Left lobe of liver (tissue), 2 donors: ENCODE measurements around the gene ANKRD11. TPM values are rescaled to one million over a fixed set of nuclear protein-coding genes. Genes with fewer than 3 reads are reported as not detected.
"Not testable (repeated sequence)": the region's sequence is repeated elsewhere in the genome, so short reads cannot be mapped to it uniquely, and the experiment has no call there.

Experiments used
- ATAC-seq: fragments of 200-7000 bp; cut with Tn5 transposase; one replicate; pipeline ENCODE4 v1.9.1; 2020; ENCODE audit warnings: mild to moderate bottlenecking, moderate library complexity
- DNase-seq: peaks from one replicate; pipeline ENCODE4 v3.0.0-alpha.2; 2020; ENCODE audit warnings: low spot score
- total RNA-seq: library from RNA; stranded (reverse); gene quantifications from one replicate; pipeline ENCODE4 v1.2.1, GENCODE V29; 2021
- donor health status: DM: no; HTN: no; CAD: no; lungs with moderate emphysema.
- donor health status: DM: no; HTN: yes; CAD: no.

The ANKRD11 gene
- total RNA-seq, 1 donor from 2014 or later, result 50.7 TPM

DNA sequence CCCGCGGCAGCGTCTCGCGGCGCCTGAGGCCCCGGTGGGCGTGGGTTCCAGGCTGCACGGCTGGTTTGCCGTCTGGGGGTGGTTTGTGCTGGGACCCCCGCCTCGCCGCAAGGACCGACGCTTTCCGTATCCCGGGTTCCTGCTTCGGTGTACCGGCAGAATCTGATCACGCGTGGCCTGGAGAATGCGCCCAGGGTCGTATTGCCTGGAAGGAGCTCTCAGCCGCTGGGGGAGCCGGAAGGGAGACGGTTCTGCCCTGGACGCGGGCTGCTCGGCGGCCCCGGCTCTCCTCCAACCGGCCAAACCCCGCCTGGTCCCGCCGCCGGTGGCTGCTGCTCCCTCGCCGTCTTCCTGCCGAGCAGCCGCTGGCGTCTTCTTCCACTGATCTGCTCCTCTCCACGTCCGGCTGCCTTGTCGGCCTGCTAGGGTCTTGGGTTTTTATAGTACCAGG, 233.1 kb downstream of the ANKRD11 start:
- no peak for DNase-seq
- ATAC-seq, result peak; percentile 40

DNA sequence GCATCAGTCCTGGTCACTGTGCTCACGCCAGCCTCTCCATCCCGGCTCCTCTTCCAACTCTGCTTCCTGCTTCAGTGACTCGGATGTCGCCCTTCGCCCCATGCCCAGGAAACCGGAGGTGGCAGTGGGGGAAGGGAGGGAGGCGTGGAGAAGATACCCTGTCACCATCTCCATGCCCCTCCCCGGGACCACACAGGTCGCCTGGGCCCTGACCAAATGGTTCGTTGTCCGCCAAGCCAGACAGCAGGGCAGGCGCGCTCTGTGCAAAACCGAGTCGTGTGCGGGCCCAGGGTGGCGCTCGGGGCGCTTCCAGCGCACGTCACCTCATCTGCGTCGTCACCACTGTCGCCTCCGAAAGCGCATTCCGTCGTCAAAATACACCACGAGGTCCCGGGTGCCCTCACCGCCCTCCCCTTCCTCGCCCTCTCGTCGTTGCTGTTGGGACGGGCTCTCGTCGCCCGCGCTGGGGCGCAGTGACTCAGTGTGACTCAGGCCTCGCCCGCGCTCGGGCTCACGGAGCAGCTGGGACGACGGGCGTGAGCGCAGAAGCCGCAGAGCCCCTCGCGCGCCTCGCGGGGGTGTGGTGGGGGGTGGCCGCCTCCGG, 233.6 kb downstream of the ANKRD11 start:
- ATAC-seq (peak; percentile 84), DNase-seq (peak; percentile 87)

DNA sequence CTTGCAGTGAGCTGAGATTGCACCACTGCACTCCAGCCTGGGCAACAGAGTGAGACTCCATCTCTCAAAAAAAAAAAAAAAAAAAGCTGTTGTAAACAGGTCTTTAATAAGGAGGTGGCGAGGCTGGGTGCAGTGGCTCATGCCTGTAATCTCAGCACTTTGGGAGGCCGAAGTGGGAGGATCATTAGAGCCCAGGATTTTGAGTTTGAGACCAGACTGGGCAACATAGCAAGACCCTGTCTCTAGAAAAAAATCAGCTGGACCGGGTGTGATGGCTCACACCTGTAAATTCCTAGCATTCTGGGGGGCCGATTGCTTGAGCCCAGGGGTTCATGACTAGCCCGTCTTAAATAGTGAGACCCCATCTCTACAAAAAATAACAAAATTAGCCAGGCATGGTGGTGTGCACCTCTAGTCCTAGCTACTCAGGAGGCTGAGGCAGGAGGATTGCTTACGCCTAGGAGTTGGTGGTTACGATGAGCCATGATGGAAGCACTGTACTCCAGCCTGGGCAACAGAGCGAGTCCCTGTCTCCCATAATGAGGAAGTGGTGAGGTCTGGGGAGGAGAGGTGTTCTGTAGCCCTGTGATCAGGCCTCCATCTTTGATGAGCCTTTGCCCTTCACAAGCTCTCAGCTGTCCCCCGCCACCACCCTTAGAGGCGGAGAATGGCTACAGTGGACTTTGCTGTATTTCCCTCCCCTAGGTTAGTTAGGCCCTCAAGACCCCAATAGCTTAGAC, 236.6 kb downstream of the ANKRD11 start:
- no peak for ATAC-seq
- DNase-seq, result no peak

DNA sequence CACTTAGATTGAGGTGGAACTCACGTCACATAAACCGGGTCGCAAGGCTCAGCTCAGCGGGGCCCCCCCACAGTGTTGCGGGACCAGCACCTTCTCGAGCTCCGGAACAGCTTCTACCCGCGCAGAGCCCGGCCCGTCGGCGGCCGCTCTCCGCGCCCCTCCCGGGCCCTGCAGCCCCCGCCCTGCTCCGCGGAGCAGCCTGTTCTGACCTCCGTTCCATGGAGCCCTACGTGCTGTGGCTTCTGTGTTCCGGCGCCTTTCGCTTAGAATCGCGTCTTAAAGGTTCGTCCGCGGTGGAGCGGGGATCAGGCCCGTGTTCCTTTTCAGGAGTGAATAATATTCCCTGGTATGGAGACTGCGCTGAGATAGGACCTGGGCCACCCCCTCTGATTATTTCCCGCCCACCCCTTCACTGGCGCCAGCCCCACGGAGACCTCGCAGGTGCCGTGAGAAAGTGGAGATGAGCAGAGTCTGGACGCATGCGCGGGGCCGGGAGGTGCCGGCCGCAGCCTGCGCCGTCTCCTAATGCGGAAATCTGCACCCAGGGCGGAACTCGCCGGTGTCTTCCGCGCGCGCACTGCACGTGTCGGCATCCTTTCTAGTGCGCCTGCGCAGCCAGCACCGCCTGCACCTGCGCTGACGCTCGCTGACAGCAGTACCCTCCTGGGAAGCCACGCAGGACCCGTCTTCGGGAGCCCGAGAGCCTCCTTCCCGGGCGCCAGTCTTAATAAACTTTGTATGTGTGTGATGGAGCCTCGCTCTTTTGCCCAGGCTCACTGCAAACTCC, 242.0 kb downstream of the ANKRD11 start:
- DNase-seq (no peak), ATAC-seq (no peak)

DNA sequence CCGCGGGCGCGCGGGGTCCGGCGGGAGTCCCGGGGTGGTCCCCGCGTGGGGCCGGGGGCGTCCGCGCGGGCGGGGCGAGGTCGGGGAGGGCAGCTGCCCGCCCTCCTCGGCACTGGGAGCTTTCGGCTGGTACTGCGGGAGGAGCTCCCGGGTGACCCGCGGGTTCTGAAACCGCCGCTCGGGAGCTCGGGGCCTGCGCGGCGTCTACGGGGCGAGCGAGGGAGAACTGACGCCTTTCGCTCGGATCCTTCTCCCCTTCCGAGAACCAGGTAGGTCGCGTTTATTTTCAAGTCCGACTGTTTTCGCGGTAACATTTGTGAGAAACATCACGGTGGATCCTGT, 242.7 kb downstream of the ANKRD11 start:
- not testable (repeated sequence) for DNase-seq
- peak; percentile 54 for ATAC-seq

DNA sequence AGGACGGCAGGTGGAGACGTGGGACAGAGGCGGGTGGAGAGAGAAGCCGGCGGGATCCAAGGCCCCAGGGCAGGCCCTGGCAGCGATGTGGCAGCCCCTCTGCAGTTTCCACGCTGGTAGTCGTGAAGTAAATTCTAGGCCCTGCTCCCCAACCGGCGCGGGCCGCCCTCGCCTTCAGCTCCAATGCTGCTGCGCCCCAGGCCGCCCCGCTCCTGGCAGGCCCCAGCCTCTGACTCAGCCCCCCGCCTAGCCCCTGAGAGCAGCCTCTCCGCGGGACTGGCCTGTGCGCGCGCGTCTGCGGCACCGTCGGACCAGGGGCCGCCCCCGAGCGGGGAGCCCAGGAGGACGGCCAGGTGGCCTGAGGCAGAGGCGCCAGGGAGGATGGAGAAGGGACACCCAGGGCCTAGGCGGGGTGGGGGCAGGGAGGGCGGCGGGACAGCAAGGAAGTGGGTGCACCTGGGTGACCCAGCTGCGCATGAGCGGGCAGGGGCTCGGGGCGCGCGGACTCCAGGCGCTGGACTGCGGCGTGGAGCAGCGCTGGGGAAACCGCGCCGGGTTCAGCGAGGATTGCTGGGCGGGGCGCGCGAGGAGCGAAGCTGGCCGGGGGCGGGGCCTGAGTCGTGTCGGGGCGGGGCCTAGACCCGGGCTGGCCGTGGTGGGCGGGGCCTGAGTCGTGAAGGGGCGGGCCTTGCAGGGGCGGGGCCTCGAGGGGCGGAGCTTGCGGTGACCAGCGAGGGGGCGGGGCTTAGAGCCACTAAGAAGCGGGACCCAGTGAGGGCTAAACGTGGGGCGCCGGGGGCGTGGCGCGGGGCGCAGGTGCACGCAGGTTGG, 243.2 kb downstream of the ANKRD11 start:
- DNase-seq (peak; percentile 95), ATAC-seq (peak; percentile 96)

DNA sequence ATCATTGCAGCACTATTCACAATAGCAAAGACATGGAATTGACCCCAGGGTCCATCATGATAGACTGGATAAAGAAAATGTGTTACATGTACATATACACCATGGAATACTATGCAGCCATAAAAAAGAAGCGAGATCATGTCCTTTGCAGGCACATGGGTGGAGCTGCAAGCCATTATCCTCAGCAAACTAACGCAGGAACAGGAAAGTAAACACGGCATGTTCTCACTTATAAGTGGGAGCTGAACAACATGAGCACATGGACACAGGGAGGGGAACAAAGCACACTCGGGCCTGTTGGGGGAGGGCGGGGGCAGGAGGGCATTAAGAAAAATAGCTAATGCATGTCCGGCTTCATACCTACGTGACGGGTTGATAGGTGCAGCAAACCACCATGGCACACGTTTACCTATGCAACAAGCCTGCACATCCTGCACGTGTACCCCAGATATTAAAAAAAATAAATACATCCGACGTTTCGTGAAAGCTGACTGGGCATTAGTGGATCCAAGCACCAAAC, 243.9 kb downstream of the ANKRD11 start:
- ATAC-seq (no peak), DNase-seq (no peak)

DNA sequence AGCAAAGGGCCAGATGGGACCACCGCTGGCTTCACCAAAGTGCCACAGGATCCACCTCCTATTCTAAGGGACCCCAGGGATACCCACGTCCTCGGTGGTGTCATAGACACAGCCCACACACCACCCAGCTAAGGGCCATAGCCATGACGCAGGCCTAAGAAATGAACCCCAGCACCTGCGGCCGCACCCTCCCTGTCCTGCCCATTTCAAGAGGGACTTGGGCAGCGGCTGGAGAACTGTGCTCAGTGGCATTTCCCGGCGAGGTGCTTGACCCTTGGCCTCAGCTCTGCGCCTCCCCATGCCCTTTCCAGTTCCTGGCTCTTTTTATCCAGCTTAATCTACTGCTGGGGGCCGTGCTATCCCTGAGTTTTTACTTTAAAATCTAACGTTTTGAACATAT, 245.6 kb downstream of the ANKRD11 start:
- ATAC-seq, result no peak
- no peak for DNase-seq

DNA sequence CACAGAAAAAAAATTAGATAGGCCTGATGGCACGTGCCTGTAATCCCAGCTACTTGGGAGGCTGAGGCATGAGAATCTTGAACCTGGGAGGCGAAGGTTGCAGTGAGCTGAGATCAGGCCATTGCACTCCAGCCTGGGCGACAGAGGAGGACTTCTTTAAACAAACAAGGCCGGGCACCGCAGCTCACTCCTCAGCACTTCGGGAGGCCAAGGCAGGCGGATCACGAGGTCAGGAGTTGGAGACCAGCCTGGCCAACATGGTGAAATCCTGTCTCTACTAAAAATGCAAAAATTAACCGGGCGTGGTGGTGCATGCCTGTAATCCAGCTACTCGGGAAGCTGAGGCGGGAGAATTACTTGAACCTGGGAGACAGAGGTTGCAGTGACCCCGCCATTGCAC, 246.1 kb downstream of the ANKRD11 start:
- ATAC-seq, DNase-seq: not testable (repeated sequence)

DNA sequence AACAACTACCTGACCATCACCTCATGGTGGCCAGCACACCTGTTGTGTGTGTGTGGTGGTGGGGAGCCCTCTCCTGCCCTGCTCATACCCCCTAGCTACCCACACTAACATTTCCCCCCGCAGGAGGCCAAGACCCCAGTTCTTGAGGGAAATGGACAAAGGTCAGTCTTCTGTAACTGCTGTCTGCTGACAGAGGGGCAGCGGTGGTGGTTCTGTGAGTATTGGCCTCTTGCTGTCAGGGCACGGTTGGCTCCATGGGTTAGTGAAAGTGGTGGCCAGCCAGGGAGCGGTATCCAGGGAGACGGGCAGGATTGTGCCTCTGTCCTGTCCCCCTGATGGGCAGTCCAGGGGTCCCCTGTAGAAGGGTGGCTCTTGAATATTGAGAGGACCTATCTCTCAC, 246.7 kb downstream of the ANKRD11 start:
- ATAC-seq (no peak), DNase-seq (no peak)

DNA sequence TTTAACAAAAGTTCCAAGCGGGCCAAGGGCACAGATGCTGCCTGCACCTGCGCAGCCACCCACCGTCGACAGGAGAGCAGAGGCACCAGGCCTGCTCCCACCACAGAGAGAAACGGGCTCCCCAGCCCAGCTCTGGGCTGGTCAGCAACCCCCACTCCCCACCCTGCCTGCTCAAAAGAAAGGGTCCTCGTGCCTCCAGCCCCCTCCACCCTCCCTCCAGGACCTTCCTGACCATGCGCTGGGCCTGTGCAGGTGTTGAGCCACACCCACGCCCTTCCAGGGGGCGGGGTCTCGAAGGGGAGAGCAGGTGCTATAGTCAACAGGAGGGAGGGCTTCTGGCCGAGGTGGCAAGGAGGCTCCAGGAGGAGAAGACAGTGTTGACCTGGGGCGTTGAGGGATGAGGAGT, 247.6 kb downstream of the ANKRD11 start:
- DNase-seq, result no peak
- ATAC-seq, result no peak

DNA sequence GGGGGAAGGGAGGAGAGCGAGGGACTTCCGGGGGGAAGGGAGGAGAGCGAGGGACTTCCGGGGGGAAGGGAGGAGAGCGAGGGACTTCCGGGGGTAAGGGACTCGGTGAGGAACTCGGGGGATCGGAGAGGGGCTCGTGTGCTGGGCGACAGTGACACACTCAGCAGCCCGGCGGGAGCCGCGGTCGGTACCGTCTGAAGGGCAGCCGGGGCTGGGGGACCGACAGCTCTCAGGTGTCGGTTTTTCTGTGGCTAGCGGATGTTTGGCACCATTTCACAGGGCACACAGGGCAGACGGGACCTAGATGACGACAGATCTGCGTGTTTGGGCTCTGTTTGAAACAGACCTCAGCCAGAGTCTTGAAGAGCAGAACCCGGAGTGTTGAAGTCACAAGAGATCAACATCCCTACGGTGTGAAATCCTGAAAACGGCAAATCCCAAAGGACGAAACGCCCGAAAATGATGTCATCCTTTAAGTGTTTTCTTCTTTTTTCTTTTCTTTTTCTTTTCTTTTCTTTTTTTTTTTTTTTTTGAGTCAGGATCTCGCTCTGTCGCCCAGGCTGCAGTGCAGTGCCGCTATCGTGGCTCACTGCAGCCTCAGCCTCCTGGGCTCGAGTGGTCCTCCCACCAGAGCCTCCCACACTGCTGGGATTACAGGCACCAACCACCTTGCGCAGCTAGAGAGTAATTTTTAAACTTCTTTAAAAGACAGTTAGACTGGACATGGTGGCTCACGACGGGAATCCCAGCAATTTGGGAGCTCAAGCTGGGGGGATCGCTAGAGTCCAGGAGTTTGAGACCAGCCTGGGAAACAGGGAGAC, 249.0 kb downstream of the ANKRD11 start:
- ATAC-seq, result peak; percentile 75

DNA sequence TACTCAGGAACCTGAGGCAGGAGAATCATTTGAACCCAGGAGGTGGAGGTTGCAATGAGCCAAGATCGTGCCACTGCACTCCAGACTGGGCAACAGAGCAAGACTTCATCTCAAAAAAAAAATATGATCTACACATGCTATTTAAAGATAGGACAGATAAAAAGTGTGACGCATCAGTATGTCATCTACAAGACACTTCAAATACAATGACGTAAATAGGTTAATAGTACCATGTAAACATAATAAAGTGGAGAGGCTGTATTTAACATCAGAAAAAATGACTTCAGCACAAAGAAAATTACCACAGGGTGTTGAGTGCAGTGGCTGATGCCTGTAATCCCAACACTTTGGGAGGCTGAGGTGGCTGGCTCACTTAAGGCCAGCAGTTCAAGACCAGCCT, 252.6 kb downstream of the ANKRD11 start:
- ATAC-seq (no peak), DNase-seq (no peak)

More for the DNA sequence above, 249.0 kb downstream of the ANKRD11 start:
- DNase-seq, result peak; percentile 76

DNA sequence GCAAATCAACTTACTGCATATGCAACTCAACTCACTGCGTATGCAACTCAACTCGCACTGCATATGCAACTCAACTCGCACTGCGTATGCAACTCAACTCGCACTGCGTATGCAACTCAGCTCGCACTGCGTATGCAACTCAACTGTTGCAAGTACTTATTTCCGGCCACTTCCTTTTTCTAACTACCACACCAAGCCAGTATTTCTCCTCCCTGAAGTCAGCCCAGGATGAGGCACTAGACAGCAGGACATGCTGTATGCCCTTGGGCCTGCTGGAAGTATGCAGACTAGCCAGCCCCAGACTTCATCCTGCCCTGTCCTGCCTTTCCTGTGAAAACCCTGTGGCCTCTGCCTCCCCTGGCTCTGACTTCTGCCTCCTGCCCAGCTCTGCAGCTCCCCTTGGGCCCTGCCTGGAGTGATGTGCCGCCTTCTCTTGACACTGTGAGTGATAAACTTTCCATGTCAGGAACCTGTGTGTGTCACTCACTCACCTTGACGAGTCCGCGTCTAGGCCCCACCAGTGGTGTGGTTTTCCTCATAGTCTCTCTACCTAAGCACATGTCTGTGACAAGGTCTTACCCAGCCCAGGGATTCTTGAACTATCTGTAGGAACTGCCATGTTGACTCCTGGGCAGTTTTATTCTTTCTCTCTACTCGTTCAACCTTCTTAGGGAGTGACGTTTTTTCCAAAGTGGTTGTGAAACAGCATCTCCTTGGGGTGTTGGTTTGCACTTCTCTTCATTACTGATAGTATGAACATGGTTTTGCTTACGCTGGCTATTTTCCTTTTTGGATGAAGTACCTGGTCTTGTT, 256.5 kb downstream of the ANKRD11 start:
- ATAC-seq (no peak), DNase-seq (no peak)

DNA sequence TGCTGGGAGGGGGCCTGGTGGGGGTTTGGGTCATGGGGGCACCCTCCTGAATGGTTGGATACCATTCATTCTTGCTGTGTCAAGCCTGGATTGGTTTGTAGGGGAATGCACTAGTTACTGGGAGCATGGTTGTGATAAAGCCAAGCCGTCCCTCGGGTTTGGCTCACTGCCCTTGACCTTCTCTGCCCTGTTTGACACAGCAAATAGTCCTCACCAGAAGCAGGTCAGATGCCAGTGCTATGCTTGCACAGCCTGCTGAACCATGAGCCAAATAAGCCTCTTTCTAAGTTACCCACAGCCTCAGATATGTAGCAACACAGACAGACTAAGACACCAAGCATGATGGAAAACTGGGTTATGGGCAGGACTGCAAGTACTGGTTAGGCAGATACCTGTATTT, 258.3 kb downstream of the ANKRD11 start:
- DNase-seq, result peak; percentile 91
- peak; percentile 97 for ATAC-seq

DNA sequence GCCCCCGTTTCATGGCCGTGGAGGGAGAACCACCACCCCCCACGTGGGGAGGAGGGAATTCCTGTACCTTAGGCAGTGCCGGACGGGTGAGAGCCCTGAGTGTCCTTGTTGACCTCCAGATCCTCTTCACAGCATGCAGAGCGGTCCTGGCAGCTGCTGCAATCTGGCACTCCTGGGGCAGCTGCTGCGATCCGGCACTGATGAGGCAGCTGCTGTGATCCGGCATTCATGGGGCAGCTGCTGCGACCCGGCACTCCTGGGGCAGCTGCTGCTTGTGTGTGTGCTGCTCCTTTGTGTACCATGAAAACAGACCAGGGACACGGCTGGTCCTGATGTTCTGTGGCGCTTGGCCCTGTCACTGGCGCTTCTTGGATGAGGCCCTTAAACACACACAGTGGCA, 260.1 kb downstream of the ANKRD11 start:
- ATAC-seq (no peak), DNase-seq (no peak)

DNA sequence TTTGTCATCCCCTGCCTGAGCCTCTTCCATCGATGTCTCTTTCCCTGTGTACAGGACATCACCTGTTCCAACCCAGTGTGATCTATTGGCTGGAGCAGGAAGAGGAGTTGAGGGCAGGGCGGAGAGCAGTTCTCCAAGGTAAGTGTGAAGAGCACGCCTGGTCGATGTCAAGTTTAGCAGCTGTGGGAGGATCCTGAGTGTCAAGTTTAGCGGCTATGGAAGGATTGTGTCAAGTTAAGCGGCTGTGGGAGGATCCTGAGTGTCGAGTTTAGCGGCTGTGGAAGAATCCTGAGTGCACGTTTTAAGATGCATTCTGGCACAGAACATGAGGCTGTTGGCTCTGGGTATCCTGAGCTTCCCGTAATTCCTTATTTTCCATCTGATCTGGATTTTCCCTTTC, 265.7 kb downstream of the ANKRD11 start:
- no peak for ATAC-seq

DNA sequence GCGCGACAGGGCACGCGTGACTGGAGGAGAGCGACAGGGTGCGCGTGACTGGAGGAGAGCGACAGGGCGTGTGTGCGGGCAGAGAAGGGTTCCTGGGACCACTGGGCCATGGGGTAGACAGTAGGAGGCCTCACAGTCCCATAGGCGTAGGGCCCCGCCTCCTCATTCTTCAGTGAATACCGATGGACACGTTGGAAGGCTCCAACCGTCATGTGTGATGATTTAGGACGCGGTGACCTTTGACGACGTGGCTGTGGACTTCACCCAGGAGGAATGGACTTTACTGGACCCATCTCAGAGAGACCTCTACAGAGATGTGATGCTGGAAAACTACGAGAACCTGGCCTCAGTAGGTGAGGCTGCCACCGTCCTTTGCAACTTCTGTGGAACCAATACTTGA, 267.4 kb downstream of the ANKRD11 start:
- DNase-seq (no peak), ATAC-seq (no peak)

More for the DNA sequence above, 265.7 kb downstream of the ANKRD11 start:
- no peak for DNase-seq

DNA sequence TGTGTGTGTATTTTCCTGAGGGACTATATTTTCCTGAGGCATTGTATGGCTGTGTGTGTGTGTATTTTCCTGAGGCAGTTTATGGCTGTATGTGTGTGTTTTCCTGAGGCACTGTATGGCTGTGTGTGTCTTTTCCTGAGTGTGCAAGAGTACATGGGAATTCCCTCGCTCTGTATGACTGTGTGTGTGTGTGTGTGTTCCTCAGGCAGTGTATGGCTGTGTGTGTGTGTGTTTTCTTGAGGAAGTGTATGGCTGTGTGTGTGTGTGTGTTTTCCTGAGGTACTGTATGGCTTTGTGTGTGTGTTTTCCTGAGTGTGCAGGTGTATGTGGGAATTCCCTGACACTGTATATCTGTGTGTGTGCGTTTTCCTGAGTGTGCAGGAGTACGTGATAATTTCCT, 268.8 kb downstream of the ANKRD11 start:
- no peak for ATAC-seq
- no peak for DNase-seq
